Measurements from ENCODE around the gene CDKL1.
"Not testable (repeated sequence)": the region's sequence is repeated elsewhere in the genome, so short reads cannot be mapped to it uniquely, and the experiment has no call there.

Gene CDKL1

GRCh38 chr14:50387548-50387947 is 9.1 kb downstream of the CDKL1 start:
- DNase-seq: no peak

- no peak for DNase-seq
Measured at GRCh38 chr14:50383618-50384225, 13.0 kb downstream of the CDKL1 start.

- DNase-seq: no peak
Measured at GRCh38 chr14:50381823-50382287, 14.8 kb downstream of the CDKL1 start.

- DNase-seq: no peak
Measured at GRCh38 chr14:50381008-50381407, 15.7 kb downstream of the CDKL1 start.

- no peak for DNase-seq
Measured at GRCh38 chr14:50380455-50380854, 16.2 kb downstream of the CDKL1 start.

- DNase-seq: no peak
Measured at GRCh38 chr14:50379563-50379962, 17.1 kb downstream of the CDKL1 start.

GRCh38 chr14:50377550-50378085 is 19.1 kb downstream of the CDKL1 start:
- no peak for DNase-seq

- DNase-seq: no peak
Measured at GRCh38 chr14:50375760-50376159, 20.9 kb downstream of the CDKL1 start.

- no peak for DNase-seq
Measured at GRCh38 chr14:50373959-50374358, 22.7 kb downstream of the CDKL1 start.

GRCh38 chr14:50371546-50371945 is 25.1 kb downstream of the CDKL1 start:
- no peak for DNase-seq

- no peak for DNase-seq
Measured at GRCh38 chr14:50366589-50366988, 30.1 kb downstream of the CDKL1 start.

GRCh38 chr14:50366115-50366514 is 30.6 kb downstream of the CDKL1 start:
- DNase-seq: no peak

GRCh38 chr14:50365572-50365971 is 31.1 kb downstream of the CDKL1 start:
- DNase-seq: not testable (repeated sequence)

- DNase-seq: no peak
Measured at GRCh38 chr14:50364792-50365191, 31.9 kb downstream of the CDKL1 start.

GRCh38 chr14:50363714-50364111 is 33.0 kb downstream of the CDKL1 start:
- peak; percentile 58 for DNase-seq

GRCh38 chr14:50362764-50363713 is 33.6 kb downstream of the CDKL1 start:
- peak; percentile 30 for DNase-seq

GRCh38 chr14:50361473-50362403 is 34.9 kb downstream of the CDKL1 start:
- not testable (repeated sequence) for DNase-seq

- no peak for DNase-seq
Measured at GRCh38 chr14:50360851-50361250, 35.8 kb downstream of the CDKL1 start.

GRCh38 chr14:50360093-50360492 is 36.6 kb downstream of the CDKL1 start:
- DNase-seq: no peak

- no peak for DNase-seq
Measured at GRCh38 chr14:50359631-50360030, 37.0 kb downstream of the CDKL1 start.

GRCh38 chr14:50357753-50358395 is 38.8 kb downstream of the CDKL1 start:
- no peak for DNase-seq

- no peak for DNase-seq
Measured at GRCh38 chr14:50357124-50357523, 39.6 kb downstream of the CDKL1 start.
